AG04450 (cell line): ENCODE results near the gene TMEM186. TPM values are rescaled to one million over a fixed set of nuclear protein-coding genes. Genes with fewer than 3 reads are reported as not detected.

Source experiments
- CTCF ChIA-PET: fragments of 300-600, 350-600 bp; formaldehyde crosslinking; extraction: SDS; loops from one replicate; lab custom pipeline; 2022; ENCODE audit warnings: antibody characterized with exemption, inconsistent platforms; lab: Charles Lee
- POLR2A ChIA-PET: fragments of 350-600 bp; formaldehyde crosslinking; extraction: SDS; loops from one replicate; lab custom pipeline; 2021; ENCODE audit warnings: antibody characterized with exemption, inconsistent platforms; lab: Yijun Ruan, JAX
- DNase-seq: peaks from one replicate; pipeline ENCODE4 v3.0.0-alpha.2; 2011; ENCODE audit warnings: low read depth, low spot score
- H3K27ac ChIP-seq: one replicate; pipeline ENCODE4 v1.5.1; 2012; ENCODE audit warnings: low read depth, low read length, control low read depth
- H3K27me3 ChIP-seq: one replicate; pipeline ENCODE4 v1.6.0; 2012; ENCODE audit warnings: low read length; ENCODE audit not compliant: control insufficient read depth, insufficient read depth
- H3K4me3 ChIP-seq: 2 replicates; pipeline ENCODE4 v1.5.1; 2011; ENCODE audit warnings: mild to moderate bottlenecking, low read depth, low read length, control low read depth
- H3K9me3 ChIP-seq: 2 replicates; pipeline ENCODE4 v1.5.1; 2012; ENCODE audit warnings: low read length; ENCODE audit not compliant: control insufficient read depth, insufficient read depth
- CTCF ChIP-seq: IDR thresholded peaks from 2 replicates; pipeline ENCODE4 v1.5.1; 2011; ENCODE audit warnings: low read depth, low read length, control low read depth, inconsistent platforms
- polyA plus RNA-seq: library from polyadenylated mRNA; depleted of rRNA; stranded (reverse); fragments of >200 nt; gene quantifications from 2 replicates; pipeline ENCODE4 v1.2.3, GENCODE V29; 2011

Gene TMEM186
- polyA plus RNA-seq, 1 experiment: 7.7 TPM

- H3K27ac ChIP-seq: no peak overlapping the region
- no peak for TF ChIP-seq CTCF
- no peaks in the 10 kb centered on the region for H3K27me3 ChIP-seq
- ChIA-PET POLR2A (no interaction called here), CTCF (no interaction called here)
- H3K9me3 ChIP-seq: no peaks in the 10 kb centered on the region
- DNase-seq: no peak
- H3K4me3 ChIP-seq: no peak overlapping the region
These were observed 32.8 kb downstream of the TMEM186 start for GRCh38 chr16:8764525-8765250.

GRCh38 chr16:8763899-8764298 lies 33.5 kb downstream of the TMEM186 start:
- no peaks in the 10 kb centered on the region for H3K9me3 ChIP-seq
- DNase-seq: no peak
- H3K27me3 ChIP-seq: no peaks in the 10 kb centered on the region
- no peak overlapping the region for H3K4me3 ChIP-seq
- POLR2A ChIA-PET: no interaction called here
- no peak overlapping the region for H3K27ac ChIP-seq
- TF ChIP-seq CTCF: no peak
- CTCF ChIA-PET: no interaction called here

- DNase-seq: no peak
- CTCF ChIA-PET: no interaction called here
- TF ChIP-seq CTCF: no peak
- H3K9me3 ChIP-seq: no peaks in the 10 kb centered on the region
- H3K27ac ChIP-seq: no peak overlapping the region
- POLR2A ChIA-PET: no interaction called here
- H3K27me3 ChIP-seq: peaks cover 2% of the 10 kb centered on the region
- H3K4me3 ChIP-seq: no peak overlapping the region
These were observed 34.4 kb downstream of the TMEM186 start for GRCh38 chr16:8763083-8763482.

- no peak for TF ChIP-seq CTCF
- H3K4me3 ChIP-seq: no peak overlapping the region
- H3K9me3 ChIP-seq: no peaks in the 10 kb centered on the region
- peaks cover 2% of the 10 kb centered on the region for H3K27me3 ChIP-seq
- DNase-seq: no peak
- ChIA-PET POLR2A (no interaction called here), CTCF (no interaction called here)
- no peak overlapping the region for H3K27ac ChIP-seq
These were observed 35.2 kb downstream of the TMEM186 start for GRCh38 chr16:8762254-8762653.

- CTCF ChIA-PET: no interaction called here
- no peak for TF ChIP-seq CTCF
- POLR2A ChIA-PET: no interaction called here
- Histone ChIP-seq H3K4me3 (no peak overlapping the region), H3K9me3 (no peaks in the 10 kb centered on the region), H3K27me3 (peaks cover 2% of the 10 kb centered on the region), H3K27ac (no peak overlapping the region)
- no peak for DNase-seq
These were observed 36.4 kb downstream of the TMEM186 start for GRCh38 chr16:8761078-8761477.
